Mesenchymal stem cell (in vitro differentiated cells and primary cell): ENCODE data around the gene ATP5ME.
"Not testable (repeated sequence)": the region's sequence is repeated elsewhere in the genome, so short reads cannot be mapped to it uniquely, and the experiment has no call there.

Experiments used
- DNase-seq: peaks from one replicate; pipeline ENCODE4 v3.0.0-alpha.2; 2013
- H2AFZ ChIP-seq: one replicate; pipeline ENCODE4 v1.6.1; 2013; ENCODE audit warnings: low read depth, mild to moderate bottlenecking, control low read depth, inconsistent platforms, low read length, moderate library complexity
- H2AK5ac ChIP-seq: 2 replicates; pipeline ENCODE4 v1.6.1; 2013; ENCODE audit warnings: low read length, moderate library complexity, mild to moderate bottlenecking, inconsistent platforms; ENCODE audit not compliant: severe bottlenecking
- H2BK120ac ChIP-seq: one replicate; pipeline ENCODE4 v1.6.1; 2013; ENCODE audit warnings: low read depth, mild to moderate bottlenecking, inconsistent platforms, low read length, moderate library complexity
- H2BK12ac ChIP-seq, 2 experiments: one replicate each; pipeline ENCODE4 v1.6.1; 2013; ENCODE audit warnings: inconsistent platforms in 2 of 2, low read length in 2 of 2, mild to moderate bottlenecking in 2 of 2, moderate library complexity in 2 of 2, control low read depth in 1 of 2
- H2BK15ac ChIP-seq: one replicate; pipeline ENCODE4 v1.6.1; 2013; ENCODE audit warnings: mild to moderate bottlenecking, low read depth, inconsistent platforms; ENCODE audit not compliant: poor library complexity, severe bottlenecking
- H2BK5ac ChIP-seq: 2 replicates; pipeline ENCODE4 v1.6.1; 2013; ENCODE audit warnings: low read depth, mild to moderate bottlenecking, low read length, control low read depth, inconsistent platforms; ENCODE audit not compliant: poor library complexity, severe bottlenecking
- H3K14ac ChIP-seq, 2 experiments: one replicate each; pipeline ENCODE4 v1.6.1; 2013; ENCODE audit warnings: inconsistent platforms in 2 of 2, low read length in 2 of 2, control low read depth in 1 of 2, mild to moderate bottlenecking in 1 of 2, moderate library complexity in 1 of 2
- H3K18ac ChIP-seq, 2 experiments: one replicate each; pipeline ENCODE4 v1.6.1; 2013; ENCODE audit warnings: inconsistent platforms in 2 of 2, low read length in 2 of 2, control low read depth in 1 of 2, low read depth in 1 of 2, mild to moderate bottlenecking in 1 of 2
- H3K23ac ChIP-seq, 2 experiments: one replicate each; pipeline ENCODE4 v1.6.1; 2013; ENCODE audit warnings: inconsistent platforms in 2 of 2, low read length in 2 of 2, mild to moderate bottlenecking in 2 of 2, moderate library complexity in 2 of 2, control low read depth in 1 of 2
- H3K27ac ChIP-seq: 2 replicates; pipeline ENCODE4 v1.5.1; 2013; ENCODE audit warnings: mild to moderate bottlenecking, moderate library complexity, low read length, control low read depth, inconsistent platforms; ENCODE audit not compliant: poor library complexity, severe bottlenecking
- H3K27me3 ChIP-seq, 2 experiments: 2 replicates each; pipeline versions ENCODE4 v1.6.1 to v1.7.0; 2013; ENCODE audit warnings: low read length in 2 of 2, mild to moderate bottlenecking in 2 of 2, moderate library complexity in 2 of 2, control low read depth in 1 of 2, inconsistent platforms in 1 of 2; ENCODE audit not compliant: control insufficient read depth in 1 of 2, insufficient read depth in 1 of 2
- H3K36me3 ChIP-seq, 2 experiments: 2 replicates each; pipeline versions ENCODE4 v1.6.1 to v1.7.0; 2013; ENCODE audit warnings: low read length in 2 of 2, control low read depth in 1 of 2, inconsistent platforms in 1 of 2, low read depth in 1 of 2, mild to moderate bottlenecking in 1 of 2; ENCODE audit not compliant: insufficient read depth in 2 of 2, control insufficient read depth in 1 of 2
- H3K4ac ChIP-seq, 2 experiments: one replicate each; pipeline ENCODE4 v1.6.1; 2013; ENCODE audit warnings: inconsistent platforms in 2 of 2, low read length in 2 of 2, mild to moderate bottlenecking in 2 of 2, moderate library complexity in 2 of 2, control low read depth in 1 of 2, low read depth in 1 of 2
- H3K4me1 ChIP-seq: 2 replicates; pipeline ENCODE4 v1.6.1; 2013; ENCODE audit warnings: low read depth, low read length, control low read depth; ENCODE audit not compliant: control insufficient read depth, insufficient read depth
- H3K4me2 ChIP-seq: 2 replicates; pipeline ENCODE4 v1.6.1; 2013; ENCODE audit warnings: low read length, mild to moderate bottlenecking, inconsistent platforms; ENCODE audit not compliant: poor library complexity, severe bottlenecking
- H3K4me3 ChIP-seq, 2 experiments: 2 replicates each; pipeline versions ENCODE4 v1.5.1 to v1.7.0; 2013; ENCODE audit warnings: low read length in 2 of 2, mild to moderate bottlenecking in 2 of 2, control low read depth in 1 of 2, low read depth in 1 of 2; ENCODE audit not compliant: insufficient read depth in 1 of 2
- H3K79me1 ChIP-seq: replicated peaks from 2 replicates; pipeline ENCODE4 v1.6.1; 2013; ENCODE audit warnings: mild to moderate bottlenecking, control low read depth, low read length, inconsistent platforms; ENCODE audit not compliant: poor library complexity, severe bottlenecking
- H3K9ac ChIP-seq: 2 replicates; pipeline ENCODE4 v1.7.0; 2013; ENCODE audit warnings: mild to moderate bottlenecking, low read length, moderate library complexity
- H3K9me3 ChIP-seq: 2 replicates; pipeline ENCODE4 v1.7.0; 2013; ENCODE audit warnings: mild to moderate bottlenecking, low read length; ENCODE audit not compliant: control insufficient read depth
- H4K8ac ChIP-seq: one replicate; pipeline ENCODE4 v1.6.1; 2013; ENCODE audit warnings: inconsistent platforms, mild to moderate bottlenecking, low read length, moderate library complexity
- H4K91ac ChIP-seq: one replicate; pipeline ENCODE4 v1.6.1; 2013; ENCODE audit warnings: mild to moderate bottlenecking, low read length, inconsistent platforms
- WGBS: methylation state at CpG from one replicate; pipeline ENCODE4 v1.1.7; 2013; ENCODE audit warnings: mixed read lengths; 5-methylcytosine and 5-hydroxymethylcytosine counted together

Gene ATP5ME

DNA sequence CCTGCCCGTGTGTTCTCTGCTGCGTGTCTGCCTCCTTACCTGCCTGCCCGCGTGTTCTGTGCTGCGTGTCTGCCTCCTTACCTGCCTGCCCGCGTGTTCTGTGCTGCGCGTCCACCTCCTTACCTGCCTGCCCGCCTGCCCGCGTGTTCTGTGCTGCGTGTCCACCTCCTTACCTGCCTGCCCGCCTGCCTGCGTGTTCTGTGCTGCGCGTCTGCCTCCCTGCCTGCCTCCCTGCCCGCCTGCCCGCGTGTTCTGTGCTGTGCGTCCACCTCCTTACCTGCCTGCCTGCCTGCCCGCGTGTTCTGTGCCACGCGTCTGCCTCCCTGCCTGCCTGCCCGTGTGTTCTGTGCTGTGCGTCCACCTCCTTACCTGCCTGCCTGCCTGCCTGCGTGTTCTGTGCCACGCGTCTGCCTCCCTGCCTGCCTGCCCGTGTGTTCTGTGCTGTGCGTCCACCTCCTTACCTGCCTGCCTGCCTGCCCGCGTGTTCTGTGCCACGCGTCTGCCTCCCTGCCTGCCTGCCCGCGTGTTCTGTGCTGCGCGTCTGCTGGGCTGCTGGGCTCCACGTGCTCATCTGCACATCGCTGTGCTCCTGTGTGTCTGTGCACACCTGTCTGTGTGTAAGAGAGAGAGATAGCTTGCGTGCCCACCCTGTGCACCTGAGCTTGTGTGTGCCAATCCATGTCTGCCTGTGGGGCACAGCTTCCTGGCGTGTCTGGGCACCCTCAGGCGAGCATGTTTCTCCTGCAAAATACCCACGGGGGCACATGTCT lies 38.8 kb downstream of the ATP5ME start:
- H3K18ac ChIP-seq, H3K36me3 ChIP-seq, H3K14ac ChIP-seq, H3K27ac ChIP-seq, H3K4ac ChIP-seq, H2BK12ac ChIP-seq, H2BK120ac ChIP-seq, H3K4me2 ChIP-seq, H3K4me1 ChIP-seq, H3K9ac ChIP-seq, H4K8ac ChIP-seq, H2BK15ac ChIP-seq, H2AK5ac ChIP-seq, H3K23ac ChIP-seq, H3K4me3 ChIP-seq, DNase-seq, H2AFZ ChIP-seq, H2BK5ac ChIP-seq, H3K79me1 ChIP-seq: not testable (repeated sequence)
- Histone ChIP-seq H3K27me3 (peaks cover 6 to 11% of the 10 kb centered on the region in 2 experiments), H4K91ac (peak overlapping the region; percentile 18), H3K9me3 (peaks cover 11% of the 10 kb centered on the region)
- 93% methylated on average over 46 of the region's 46 CpGs for WGBS

DNA sequence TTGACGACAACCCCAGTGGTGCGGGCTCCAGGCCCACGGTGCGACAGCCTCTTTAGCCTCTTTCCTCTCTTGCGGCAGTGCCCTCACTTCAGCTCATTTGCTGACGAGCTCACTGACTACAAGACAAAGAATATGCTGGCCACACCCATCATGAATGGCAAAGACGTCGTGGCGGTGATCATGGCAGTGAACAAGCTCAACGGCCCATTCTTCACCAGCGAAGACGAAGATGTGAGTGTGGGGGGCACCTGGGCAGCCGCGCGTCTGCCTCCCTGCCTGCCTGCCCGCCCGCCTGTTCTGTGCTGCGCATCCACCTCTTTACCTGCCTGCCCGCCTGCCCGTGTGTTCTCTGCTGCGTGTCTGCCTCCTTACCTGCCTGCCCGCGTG lies 39.5 kb downstream of the ATP5ME start:
- H3K14ac ChIP-seq: no peak overlapping the region
- H2BK5ac ChIP-seq: no peak overlapping the region
- H3K4ac ChIP-seq: no peak overlapping the region
- no peak overlapping the region for H3K9ac ChIP-seq
- peaks cover 3% of the 10 kb centered on the region for H3K4me1 ChIP-seq
- H3K27me3 ChIP-seq: peaks cover 6 to 18% of the 10 kb centered on the region in 2 experiments
- H2AFZ ChIP-seq: no peak overlapping the region
- H2BK120ac ChIP-seq: no peak overlapping the region
- no peak overlapping the region for H4K8ac ChIP-seq
- 87% methylated on average over 19 of the region's 23 CpGs for WGBS
- no peaks in the 10 kb centered on the region for H3K79me1 ChIP-seq
- DNase-seq: no peak
- no peak overlapping the region for H2BK12ac ChIP-seq
- H3K27ac ChIP-seq: no peak overlapping the region
- H2AK5ac ChIP-seq: no peak overlapping the region
- no peak overlapping the region for H4K91ac ChIP-seq
- peaks cover 11% of the 10 kb centered on the region for H3K9me3 ChIP-seq
- no peak overlapping the region for H3K4me2 ChIP-seq
- no peak overlapping the region for H3K18ac ChIP-seq
- H2BK15ac ChIP-seq: no peak overlapping the region
- H3K23ac ChIP-seq: no peak overlapping the region
- H3K36me3 ChIP-seq: no peaks in the 10 kb centered on the region
- no peak overlapping the region for H3K4me3 ChIP-seq

DNA sequence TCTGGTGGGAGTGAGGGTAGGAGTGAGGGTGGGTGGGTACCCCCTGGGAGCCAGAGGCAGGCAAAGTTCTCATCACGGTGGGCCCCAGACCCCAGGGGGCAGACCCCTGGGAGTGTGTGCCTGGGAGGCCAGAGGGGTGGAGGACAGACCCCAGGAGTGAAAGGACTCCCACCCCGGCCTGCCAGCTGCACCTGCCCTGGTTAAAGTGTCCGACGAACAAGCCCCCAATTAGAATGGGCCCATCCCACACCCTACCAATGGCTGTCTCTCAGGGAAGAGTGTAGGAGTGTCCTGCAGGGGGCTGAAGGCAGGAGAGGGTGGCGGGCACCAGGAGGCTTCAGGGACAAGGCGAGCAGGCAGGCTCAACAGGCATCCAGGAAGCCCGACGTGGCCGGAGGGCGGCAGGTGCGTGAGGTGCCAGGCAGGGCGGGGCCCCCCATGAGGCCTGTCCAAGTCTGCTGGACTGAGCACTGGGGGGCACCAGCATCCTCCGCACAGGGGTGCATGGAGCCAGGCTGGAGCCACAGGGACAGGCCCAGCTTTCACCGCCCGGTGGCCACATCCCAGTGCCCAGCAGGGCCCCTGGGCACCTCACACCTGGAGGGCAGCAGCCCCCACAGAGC lies 40.0 kb downstream of the ATP5ME start:
- no peak overlapping the region for H4K91ac ChIP-seq
- no peak overlapping the region for H3K4ac ChIP-seq
- peaks cover 6 to 17% of the 10 kb centered on the region in 2 experiments for H3K27me3 ChIP-seq
- H3K79me1 ChIP-seq: no peaks in the 10 kb centered on the region
- H2AK5ac ChIP-seq: no peak overlapping the region
- no peak overlapping the region for H2BK120ac ChIP-seq
- H3K4me1 ChIP-seq: peaks cover 3% of the 10 kb centered on the region
- H3K9ac ChIP-seq: no peak overlapping the region
- no peak overlapping the region for H2AFZ ChIP-seq
- H3K4me3 ChIP-seq: no peak overlapping the region
- WGBS: 87% methylated on average over 13 of the region's 15 CpGs
- H4K8ac ChIP-seq: no peak overlapping the region
- no peak overlapping the region for H3K14ac ChIP-seq
- no peak overlapping the region for H3K27ac ChIP-seq
- no peak overlapping the region for H2BK5ac ChIP-seq
- no peak overlapping the region for H3K18ac ChIP-seq
- H3K23ac ChIP-seq: no peak overlapping the region
- H2BK12ac ChIP-seq: no peak overlapping the region
- no peaks in the 10 kb centered on the region for H3K36me3 ChIP-seq
- DNase-seq: no peak
- H3K4me2 ChIP-seq: no peak overlapping the region
- H2BK15ac ChIP-seq: no peak overlapping the region
- peaks cover 11% of the 10 kb centered on the region for H3K9me3 ChIP-seq

DNA sequence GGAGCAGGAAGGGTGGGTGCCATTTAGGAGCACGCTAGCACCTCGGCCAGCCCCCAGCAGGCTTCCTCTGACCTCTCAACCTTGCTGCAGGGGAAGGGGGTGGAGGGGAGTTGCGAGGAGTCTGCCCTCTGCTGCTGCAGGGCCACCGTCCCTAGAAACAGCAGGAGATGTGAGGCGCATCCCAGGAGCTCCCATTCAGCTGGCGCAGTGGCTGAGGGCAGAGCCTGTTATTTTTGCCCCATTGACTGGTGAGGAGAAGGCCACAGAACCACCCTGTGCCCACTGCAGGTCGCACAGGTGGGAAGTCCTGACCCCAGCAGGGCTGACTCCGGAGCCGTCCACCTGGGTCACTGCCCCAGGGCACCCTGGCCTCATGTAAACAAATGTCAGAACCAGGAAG lies 40.7 kb downstream of the ATP5ME start:
- 73% methylated on average over 9 of the region's 9 CpGs for WGBS
- no peak overlapping the region for H2BK12ac ChIP-seq
- no peak overlapping the region for H4K8ac ChIP-seq
- no peak overlapping the region for H3K9ac ChIP-seq
- no peak overlapping the region for H2AK5ac ChIP-seq
- no peak overlapping the region for H2BK5ac ChIP-seq
- H2AFZ ChIP-seq: no peak overlapping the region
- no peak overlapping the region for H2BK15ac ChIP-seq
- no peak overlapping the region for H3K4me2 ChIP-seq
- H3K79me1 ChIP-seq: no peaks in the 10 kb centered on the region
- no peak overlapping the region for H3K14ac ChIP-seq
- no peak overlapping the region for H4K91ac ChIP-seq
- no peak for DNase-seq
- no peak overlapping the region for H3K4me3 ChIP-seq
- peaks cover 11% of the 10 kb centered on the region for H3K9me3 ChIP-seq
- no peak overlapping the region for H3K18ac ChIP-seq
- peaks cover 6 to 16% of the 10 kb centered on the region in 2 experiments for H3K27me3 ChIP-seq
- H3K27ac ChIP-seq: no peak overlapping the region
- no peaks in the 10 kb centered on the region for H3K36me3 ChIP-seq
- peaks cover 3% of the 10 kb centered on the region for H3K4me1 ChIP-seq
- H3K23ac ChIP-seq: no peak overlapping the region
- no peak overlapping the region for H2BK120ac ChIP-seq
- H3K4ac ChIP-seq: no peak overlapping the region
